ENCODE measurements around the gene TXLNB.
"Not testable (repeated sequence)": the region's sequence is repeated elsewhere in the genome, so short reads cannot be mapped to it uniquely, and the experiment has no call there.

Gene TXLNB

GRCh38 chr6:139243536-139243935 is 48.3 kb downstream of the TXLNB start:
- DNase-seq (ENCODE audit: low read depth, low spot score) = no peak
- no peaks in the 10 kb centered on the region for H3K4me1 ChIP-seq (ENCODE audit: insufficient read depth, insufficient read length)
- no peak overlapping the region for H3K4me3 ChIP-seq (ENCODE audit: insufficient read length, low read depth)
- no peak overlapping the region for H3K9ac ChIP-seq (ENCODE audit: insufficient read length, low read depth)
- H3K9me3 ChIP-seq (ENCODE audit: insufficient read depth, low read length) = peaks cover 4% of the 10 kb centered on the region; the same call in 1 of the 2 replicates
- H3K36me3 ChIP-seq (ENCODE audit: insufficient read depth, insufficient read length, low read length) = no peaks in the 10 kb centered on the region
- no peaks in the 10 kb centered on the region for H3K27me3 ChIP-seq (ENCODE audit: insufficient read depth, insufficient read length)
- TF ChIP-seq ZNF274 (IDR thresholded peaks at IDR 0.05; ENCODE audit: low read depth, low read length) (no peak), SUZ12 (IDR thresholded peaks at IDR 0.05; ENCODE audit: extremely low read depth, insufficient read depth, insufficient read length) (no peak), YY1 (IDR thresholded peaks at IDR 0.05; ENCODE audit: insufficient read depth, insufficient read length) (no peak)

- peaks cover 4% of the 10 kb centered on the region; the same call in 1 of the 2 replicates for H3K9me3 ChIP-seq (ENCODE audit: insufficient read depth, low read length)
- DNase-seq (ENCODE audit: low read depth, low spot score) = no peak
- no peak for TF ChIP-seq ZNF274 (IDR thresholded peaks at IDR 0.05; ENCODE audit: low read depth, low read length)
Observed at GRCh38 chr6:139242457-139243240, 49.1 kb downstream of the TXLNB start.

GRCh38 chr6:139240161-139241010 is 51.4 kb downstream of the TXLNB start:
- Histone ChIP-seq H3K27me3 (ENCODE audit: insufficient read depth, insufficient read length) (no peaks in the 10 kb centered on the region), H3K4me3 (ENCODE audit: insufficient read length, low read depth) (no peak overlapping the region), H3K9me3 (ENCODE audit: insufficient read depth, low read length) (peaks cover 4% of the 10 kb centered on the region; the same call in 1 of the 2 replicates), H3K4me1 (ENCODE audit: insufficient read depth, insufficient read length) (no peaks in the 10 kb centered on the region), H3K9ac (ENCODE audit: insufficient read length, low read depth) (no peak overlapping the region), H3K36me3 (ENCODE audit: insufficient read depth, insufficient read length, low read length) (no peaks in the 10 kb centered on the region)
- TF ChIP-seq ZNF274 (IDR thresholded peaks at IDR 0.05; ENCODE audit: low read depth, low read length) (no peak), YY1 (IDR thresholded peaks at IDR 0.05; ENCODE audit: insufficient read depth, insufficient read length) (no peak), SUZ12 (IDR thresholded peaks at IDR 0.05; ENCODE audit: extremely low read depth, insufficient read depth, insufficient read length) (no peak)
- DNase-seq (ENCODE audit: low read depth, low spot score) = no peak

More at GRCh38 chr6:139242457-139243240, 49.1 kb downstream of the TXLNB start:
- no peaks in the 10 kb centered on the region for H3K27me3 ChIP-seq (ENCODE audit: insufficient read depth, insufficient read length)
- no peaks in the 10 kb centered on the region for H3K36me3 ChIP-seq (ENCODE audit: insufficient read depth, insufficient read length, low read length)
- no peak overlapping the region for H3K4me3 ChIP-seq (ENCODE audit: insufficient read length, low read depth)
- no peak overlapping the region for H3K9ac ChIP-seq (ENCODE audit: insufficient read length, low read depth)
- H3K4me1 ChIP-seq (ENCODE audit: insufficient read depth, insufficient read length) = no peaks in the 10 kb centered on the region

DNA sequence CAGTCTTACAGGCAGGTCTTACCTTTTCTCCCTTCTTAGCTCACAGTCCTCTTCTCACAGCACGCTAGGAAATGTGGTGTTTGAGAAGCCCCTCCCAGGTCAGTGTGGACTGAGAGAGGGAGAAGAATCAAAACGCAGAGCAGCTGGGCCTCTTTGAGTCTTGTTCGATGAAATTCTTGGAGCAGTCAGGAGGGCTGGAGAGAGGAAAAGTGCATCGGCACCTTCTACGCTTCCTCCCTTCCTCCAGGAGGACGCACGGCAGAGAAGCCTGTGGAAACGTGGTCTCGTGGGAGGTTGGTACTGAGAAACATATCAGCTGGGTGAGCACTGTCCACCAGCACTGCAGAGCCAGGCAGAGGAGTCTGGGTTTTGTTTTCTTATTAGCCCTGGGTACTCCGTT is 52.7 kb downstream of the TXLNB start:
- TF ChIP-seq YY1 (IDR thresholded peaks at IDR 0.05; ENCODE audit: insufficient read depth, insufficient read length) (no peak), ZNF274 (IDR thresholded peaks at IDR 0.05; ENCODE audit: low read depth, low read length) (no peak), SUZ12 (IDR thresholded peaks at IDR 0.05; ENCODE audit: extremely low read depth, insufficient read depth, insufficient read length) (no peak)
- DNase-seq (ENCODE audit: low read depth, low spot score) = no peak
- Histone ChIP-seq H3K4me3 (ENCODE audit: insufficient read length, low read depth) (no peak overlapping the region), H3K27me3 (ENCODE audit: insufficient read depth, insufficient read length) (no peaks in the 10 kb centered on the region), H3K9me3 (ENCODE audit: insufficient read depth, low read length) (peaks cover 16% of the 10 kb centered on the region; the same call in 1 of the 2 replicates), H3K36me3 (ENCODE audit: insufficient read depth, insufficient read length, low read length) (no peaks in the 10 kb centered on the region), H3K9ac (ENCODE audit: insufficient read length, low read depth) (no peak overlapping the region), H3K4me1 (ENCODE audit: insufficient read depth, insufficient read length) (no peaks in the 10 kb centered on the region)

- no peak overlapping the region for H3K9ac ChIP-seq (ENCODE audit: insufficient read length, low read depth)
- no peaks in the 10 kb centered on the region for H3K27me3 ChIP-seq (ENCODE audit: insufficient read depth, insufficient read length)
- no peak overlapping the region for H3K4me3 ChIP-seq (ENCODE audit: insufficient read length, low read depth)
- H3K36me3 ChIP-seq (ENCODE audit: insufficient read depth, insufficient read length, low read length) = no peaks in the 10 kb centered on the region
- no peaks in the 10 kb centered on the region for H3K4me1 ChIP-seq (ENCODE audit: insufficient read depth, insufficient read length)
- H3K9me3 ChIP-seq (ENCODE audit: insufficient read depth, low read length) = peaks cover 19% of the 10 kb centered on the region; the same call in 1 of the 2 replicates
- no peak for TF ChIP-seq ZNF274 (IDR thresholded peaks at IDR 0.05; ENCODE audit: low read depth, low read length)
- TF ChIP-seq SUZ12 (IDR thresholded peaks at IDR 0.05; ENCODE audit: extremely low read depth, insufficient read depth, insufficient read length) = no peak
- TF ChIP-seq YY1 (IDR thresholded peaks at IDR 0.05; ENCODE audit: insufficient read depth, insufficient read length) = no peak
- no peak for DNase-seq (ENCODE audit: low read depth, low spot score)
Observed at GRCh38 chr6:139236105-139236504, 55.7 kb downstream of the TXLNB start.

DNA sequence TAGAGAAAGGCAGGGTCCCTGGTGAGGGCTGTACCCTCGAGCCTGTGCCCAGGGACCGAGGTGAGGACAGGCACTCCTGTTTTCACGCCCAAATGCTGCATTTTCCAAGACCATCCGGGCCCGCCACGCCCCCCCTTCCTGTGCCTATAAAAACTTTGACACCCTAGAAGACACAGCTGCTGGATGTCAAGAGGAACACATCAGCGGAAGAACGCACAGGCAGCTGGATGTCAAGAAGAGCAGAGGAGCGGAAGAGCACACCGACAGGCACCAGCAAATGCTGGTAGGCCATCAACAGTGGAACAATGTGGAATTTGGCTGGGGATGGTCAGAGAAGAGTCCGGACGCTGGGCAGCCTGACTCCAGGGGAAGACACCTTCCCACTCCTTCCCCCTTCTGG is 56.1 kb downstream of the TXLNB start:
- H3K9ac ChIP-seq (ENCODE audit: insufficient read length, low read depth) = no peak overlapping the region
- H3K36me3 ChIP-seq (ENCODE audit: insufficient read depth, insufficient read length, low read length) = no peaks in the 10 kb centered on the region
- no peak for TF ChIP-seq ZNF274 (IDR thresholded peaks at IDR 0.05; ENCODE audit: low read depth, low read length)
- no peak for TF ChIP-seq SUZ12 (IDR thresholded peaks at IDR 0.05; ENCODE audit: extremely low read depth, insufficient read depth, insufficient read length)
- TF ChIP-seq YY1 (IDR thresholded peaks at IDR 0.05; ENCODE audit: insufficient read depth, insufficient read length) = no peak
- no peaks in the 10 kb centered on the region for H3K27me3 ChIP-seq (ENCODE audit: insufficient read depth, insufficient read length)
- no peak for DNase-seq (ENCODE audit: low read depth, low spot score)
- peaks cover 19% of the 10 kb centered on the region; the same call in 1 of the 2 replicates for H3K9me3 ChIP-seq (ENCODE audit: insufficient read depth, low read length)
- H3K4me1 ChIP-seq (ENCODE audit: insufficient read depth, insufficient read length) = no peaks in the 10 kb centered on the region
- H3K4me3 ChIP-seq (ENCODE audit: insufficient read length, low read depth) = no peak overlapping the region

DNA sequence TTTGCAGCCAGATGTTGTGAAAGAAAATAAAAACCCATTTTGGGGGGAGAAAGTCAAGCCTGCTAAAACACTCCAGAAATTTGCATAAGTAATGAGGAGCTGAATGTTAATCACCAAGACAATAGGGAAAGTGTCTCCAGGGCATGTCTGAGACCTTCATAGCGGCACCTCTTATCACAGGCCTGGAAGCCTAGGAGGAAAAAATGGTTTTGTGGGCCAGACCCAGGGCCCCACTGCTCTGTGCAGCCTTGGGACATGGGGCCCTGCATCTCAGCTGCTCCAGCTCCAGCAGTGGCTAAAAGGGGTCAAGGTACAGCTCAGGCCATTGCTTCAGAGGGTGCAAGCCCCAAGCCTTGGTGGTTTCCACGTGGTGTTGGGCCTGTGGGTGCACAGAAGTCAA is 57.6 kb downstream of the TXLNB start:
- not testable (repeated sequence) for DNase-seq (ENCODE audit: low read depth, low spot score); H3K36me3 ChIP-seq (ENCODE audit: insufficient read depth, insufficient read length, low read length); H3K4me3 ChIP-seq (ENCODE audit: insufficient read length, low read depth); H3K9ac ChIP-seq (ENCODE audit: insufficient read length, low read depth); H3K27me3 ChIP-seq (ENCODE audit: insufficient read depth, insufficient read length); H3K4me1 ChIP-seq (ENCODE audit: insufficient read depth, insufficient read length)
- peaks cover 19% of the 10 kb centered on the region; the same call in 1 of the 2 replicates for H3K9me3 ChIP-seq (ENCODE audit: insufficient read depth, low read length)

Measured in NT2/D1 (cell line).